Measurements from ENCODE around the gene LRRC42. TPM values are rescaled to one million over a fixed set of nuclear protein-coding genes. Genes with fewer than 3 reads are reported as not detected.
"Not testable (repeated sequence)": the region's sequence is repeated elsewhere in the genome, so short reads cannot be mapped to it uniquely, and the experiment has no call there.

The LRRC42 gene
- total RNA-seq, 1 donor from 2014 or later: 26.9 TPM

DNA sequence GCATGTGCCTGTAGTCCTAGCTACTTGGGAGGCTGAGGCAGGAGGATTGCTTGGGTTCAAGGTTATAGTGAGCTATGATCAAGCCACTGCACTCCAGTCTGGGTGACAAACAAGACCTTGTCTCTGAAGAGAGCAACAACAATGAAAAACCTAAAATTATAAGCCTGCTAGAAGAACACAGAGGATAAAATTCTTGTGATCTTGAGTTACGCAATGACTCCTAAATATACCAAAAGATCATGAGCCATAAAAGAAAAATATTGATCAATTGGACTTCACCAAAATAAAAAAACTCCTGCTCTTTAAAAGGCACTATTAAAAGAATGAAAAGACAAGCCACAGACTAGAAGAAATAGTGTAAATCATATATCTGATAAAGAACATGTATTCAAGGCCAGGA lies 49.5 kb downstream of the LRRC42 start:
- intact Hi-C loops (cut with DNase I): no loop called here
- no peak for ATAC-seq
- DNase-seq (ENCODE audit: low spot score): no peak

DNA sequence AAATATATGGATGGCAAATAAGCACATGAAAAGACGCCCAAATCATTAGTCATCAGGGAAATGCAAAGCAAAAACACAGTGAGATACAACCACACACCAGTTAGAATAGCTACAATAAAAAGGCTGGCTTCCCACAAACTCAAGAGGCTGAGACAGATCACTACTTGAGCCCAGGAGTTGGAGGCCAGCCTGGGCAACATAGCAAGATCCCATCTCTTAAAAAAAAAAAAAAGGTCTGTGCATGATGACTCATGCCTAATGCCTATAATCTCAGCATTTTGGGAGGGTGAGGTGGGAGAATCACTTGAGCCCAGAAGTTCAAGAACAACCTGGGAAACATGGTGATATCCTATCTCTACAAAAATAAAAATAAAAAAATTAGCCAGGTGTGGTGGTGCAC lies 52.1 kb downstream of the LRRC42 start:
- DNase-seq (ENCODE audit: low spot score) (no peak), ATAC-seq (no peak)
- intact Hi-C loops (cut with DNase I): no loop called here

DNA sequence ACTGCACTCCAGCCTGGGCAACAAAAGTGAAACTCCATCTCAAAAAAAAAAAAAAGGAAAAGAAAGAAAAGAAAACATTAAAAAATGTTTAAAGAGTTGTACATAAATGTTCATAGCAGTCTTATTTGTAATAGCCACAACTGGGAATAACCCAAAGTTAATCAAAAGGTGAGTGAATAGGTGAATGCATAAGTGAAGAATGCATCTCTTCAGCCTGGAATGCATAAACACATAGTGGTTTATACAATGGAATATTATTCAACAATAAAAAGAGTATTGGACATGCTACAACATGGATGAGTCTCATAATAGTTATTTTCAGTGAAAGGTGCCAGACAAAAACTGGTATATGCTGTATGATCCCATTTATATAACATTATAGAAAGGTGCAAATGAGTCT lies 53.8 kb downstream of the LRRC42 start:
- no peak for ATAC-seq
- no peak for DNase-seq (ENCODE audit: low spot score)
- intact Hi-C loops (cut with DNase I): no loop called here

DNA sequence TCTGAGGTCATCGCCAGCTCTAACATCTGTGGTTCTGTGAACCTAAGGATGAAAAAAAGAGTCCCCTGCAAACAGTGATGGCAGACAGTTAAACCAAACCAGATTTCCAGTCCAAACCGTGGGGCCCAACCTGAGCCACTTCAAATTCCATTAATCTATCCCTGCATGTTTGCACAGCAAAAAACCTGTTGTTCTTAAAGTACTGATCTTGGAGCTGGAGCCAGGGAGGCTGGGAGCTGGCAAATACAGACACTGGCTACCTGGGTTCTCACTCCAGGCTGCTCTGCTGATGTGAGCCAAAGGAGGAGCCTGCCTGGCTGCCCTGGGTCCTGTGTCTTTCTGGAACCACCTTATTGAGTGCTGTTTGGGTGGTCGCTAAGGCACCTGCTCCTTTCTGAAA lies 55.4 kb downstream of the LRRC42 start:
- DNase-seq (ENCODE audit: low spot score): no peak
- intact Hi-C loops (cut with DNase I): no loop called here
- ATAC-seq: no peak

DNA sequence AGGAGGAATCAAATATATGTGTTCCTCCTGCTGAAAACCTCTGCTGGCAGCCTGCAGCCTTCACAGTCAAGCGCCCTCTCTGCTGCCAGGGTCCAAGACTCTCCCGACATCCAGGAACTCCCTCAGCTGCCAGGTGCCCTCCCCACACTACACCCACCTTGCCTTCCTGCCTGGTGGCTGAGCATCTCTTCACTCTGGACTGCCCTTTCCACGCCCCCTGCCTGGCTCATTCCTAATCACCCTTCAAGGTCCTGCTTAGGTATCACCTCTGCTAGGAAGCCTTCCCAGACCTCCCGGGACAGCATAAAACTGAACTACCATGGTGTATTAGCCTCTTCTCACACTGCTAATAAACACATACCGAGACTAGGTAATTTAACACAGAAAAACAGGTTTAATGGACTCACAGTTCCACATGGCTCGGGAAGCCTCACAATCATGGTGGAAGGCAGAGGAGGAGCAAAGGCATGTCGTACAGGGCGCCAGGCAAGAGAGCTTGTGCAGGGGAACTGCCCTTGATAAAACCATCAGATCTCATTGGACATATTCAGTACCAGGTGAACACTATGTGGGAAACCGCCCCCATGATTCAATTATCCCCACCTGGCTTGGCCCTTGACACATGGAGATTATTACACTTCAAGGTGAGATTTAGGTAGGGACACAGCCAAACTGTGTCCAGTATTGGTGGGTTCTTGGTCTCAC lies 56.5 kb downstream of the LRRC42 start:
- intact Hi-C loops (cut with DNase I): no loop called here
- DNase-seq (ENCODE audit: low spot score) (no peak), ATAC-seq (no peak)

DNA sequence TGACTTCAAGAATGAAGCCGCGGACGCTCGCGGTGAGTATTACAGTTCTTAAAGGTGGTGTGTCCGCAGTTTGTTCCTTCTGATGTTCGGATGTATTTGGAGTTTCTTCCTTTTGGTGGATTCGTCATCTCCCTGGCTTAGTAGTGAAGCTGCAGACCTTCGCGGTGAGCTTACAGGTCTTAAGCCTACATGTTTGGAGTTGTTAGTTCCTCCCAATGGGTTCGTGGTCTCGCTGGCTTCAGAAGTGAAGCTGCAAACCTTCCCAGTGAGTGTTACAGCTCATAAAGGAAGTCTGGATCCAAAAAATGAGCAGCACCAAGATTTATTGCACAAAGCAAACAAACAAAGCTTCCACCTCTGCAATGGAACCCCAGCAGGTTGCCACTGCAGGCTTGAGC lies 57.1 kb downstream of the LRRC42 start:
- ATAC-seq (no peak), DNase-seq (ENCODE audit: low spot score) (no peak)
- intact Hi-C loops (cut with DNase I): no loop called here

DNA sequence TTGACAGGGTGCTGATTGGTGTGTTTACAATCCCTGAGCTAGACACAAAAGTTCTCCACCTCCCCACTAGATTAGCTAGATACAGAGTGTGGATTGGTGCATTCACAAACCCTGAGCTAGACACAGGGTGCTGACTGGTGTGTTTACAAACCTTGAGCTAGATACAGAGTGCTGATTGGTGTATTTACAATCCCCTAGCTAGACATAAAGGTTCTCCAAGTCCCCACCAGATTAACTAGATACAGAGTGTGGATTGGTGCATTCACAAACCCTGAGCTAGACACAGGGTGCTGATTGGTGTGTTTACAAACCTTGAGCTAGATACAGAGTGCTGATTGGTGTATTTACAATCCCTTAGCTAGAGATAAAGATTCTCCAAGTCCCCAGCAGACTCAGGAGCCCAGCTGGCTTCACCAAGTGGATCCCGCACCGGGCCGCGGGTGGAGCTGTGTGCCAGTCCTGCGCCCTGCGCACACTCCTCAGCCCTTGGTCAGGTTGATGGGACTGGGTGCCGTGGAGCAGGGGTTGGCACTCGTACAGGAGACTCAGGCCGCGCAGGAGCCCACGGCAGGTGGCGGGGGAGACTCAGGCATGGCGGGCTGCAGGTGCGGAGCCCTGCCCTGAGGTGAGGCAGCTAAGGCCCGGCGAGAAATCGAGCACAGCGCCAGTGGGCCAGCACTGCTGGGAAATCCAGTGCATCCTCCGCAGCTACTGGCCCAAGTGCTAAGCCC lies 57.8 kb downstream of the LRRC42 start:
- ATAC-seq; intact Hi-C loops (cut with DNase I); DNase-seq (ENCODE audit: low spot score): not testable (repeated sequence)

DNA sequence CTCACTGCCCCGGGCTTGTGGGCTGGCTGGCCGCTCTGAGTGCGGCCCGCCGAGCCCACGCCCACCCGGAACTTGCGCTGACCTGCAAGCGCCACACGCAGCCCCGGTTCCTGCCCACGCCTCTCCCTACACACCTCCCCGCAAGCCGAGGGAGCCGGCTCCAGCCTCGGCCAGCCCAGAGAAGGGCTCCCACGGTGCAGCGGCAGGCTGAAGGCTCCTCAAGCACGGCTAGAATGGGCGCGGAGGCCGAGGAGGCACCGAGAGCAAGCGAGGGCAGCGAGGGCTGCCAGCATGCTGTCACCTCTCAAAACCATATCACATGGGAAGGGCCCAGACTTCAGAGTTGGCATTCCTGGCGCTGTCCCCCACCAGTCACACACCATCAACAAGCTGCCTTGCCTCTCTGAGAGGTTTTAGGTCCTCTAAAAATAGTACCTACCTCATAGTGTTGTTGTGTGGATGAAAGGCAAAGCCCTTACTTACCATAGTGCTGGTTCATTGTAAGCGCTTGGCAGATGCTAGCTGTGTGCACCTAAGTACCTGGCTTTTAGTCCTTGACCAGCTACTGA lies 58.4 kb downstream of the LRRC42 start:
- no peak for ATAC-seq
- DNase-seq (ENCODE audit: low spot score): no peak

DNA sequence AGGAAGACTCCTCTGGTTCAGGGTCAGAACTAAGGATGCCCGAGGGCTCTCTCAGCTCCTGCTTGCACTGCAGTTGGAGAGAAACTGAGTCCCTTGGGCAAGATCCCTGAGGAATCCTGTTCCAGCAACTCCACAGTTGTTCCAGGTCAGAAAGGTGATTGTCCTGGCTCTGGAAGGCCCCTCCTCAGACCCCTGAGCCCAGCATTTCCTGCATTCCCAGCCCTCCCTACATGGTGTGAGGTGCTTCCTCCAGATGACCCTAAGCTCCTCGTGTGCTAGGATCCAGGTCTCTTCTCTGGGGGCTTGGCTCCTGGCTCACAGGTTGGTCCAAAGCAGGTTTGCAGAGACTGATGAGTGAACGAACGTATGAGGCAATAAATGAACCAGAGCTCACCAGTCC lies 60.4 kb downstream of the LRRC42 start:
- DNase-seq (ENCODE audit: low spot score): no peak
- no peak for ATAC-seq
- intact Hi-C loops (cut with DNase I): no loop called here

More for the DNA sequence above, 58.4 kb downstream of the LRRC42 start:
- intact Hi-C loops (cut with DNase I): no loop called here

DNA sequence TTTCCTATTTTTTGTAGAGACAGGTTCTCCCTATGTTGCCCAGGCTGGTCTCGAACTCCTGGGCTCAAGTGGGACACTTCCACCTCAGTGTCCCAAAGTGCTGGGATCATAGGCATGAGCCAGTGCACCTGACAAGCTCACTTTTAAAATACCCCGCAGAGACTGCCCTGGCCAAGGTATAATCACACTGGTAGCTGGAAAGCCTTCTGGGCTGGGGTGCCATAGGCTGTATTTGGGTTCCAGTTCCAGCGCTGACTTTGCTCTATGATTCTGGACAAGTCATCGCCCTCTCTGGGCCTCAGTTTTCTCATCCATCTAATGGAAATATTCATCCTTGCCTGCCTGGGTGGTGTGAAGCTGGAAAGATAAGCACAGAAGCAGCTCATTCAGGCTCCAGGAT lies 61.5 kb downstream of the LRRC42 start:
- ATAC-seq: no peak
- no peak for DNase-seq (ENCODE audit: low spot score)
- intact Hi-C loops (cut with DNase I): no loop called here

DNA sequence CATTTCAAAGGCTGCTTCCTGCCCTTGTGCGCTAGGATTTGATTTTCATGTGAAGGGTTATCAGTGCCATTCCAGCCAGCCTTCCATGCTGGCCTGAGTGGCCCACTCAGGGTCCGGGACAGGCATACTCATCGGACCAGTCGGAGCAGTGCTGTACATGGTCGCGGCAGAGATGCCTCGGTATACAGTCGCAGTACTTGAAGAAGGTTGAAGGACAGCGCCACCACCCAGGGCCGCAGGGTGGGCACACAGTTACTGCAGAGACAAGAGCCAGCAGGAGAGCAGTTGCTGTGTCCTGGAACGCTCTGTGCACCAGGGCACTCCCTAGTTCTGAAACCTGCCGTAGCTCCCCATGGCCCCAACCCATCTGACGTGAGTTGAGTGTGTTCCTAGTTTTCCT lies 62.7 kb downstream of the LRRC42 start:
- DNase-seq (ENCODE audit: low spot score) (no peak), ATAC-seq (no peak)
- intact Hi-C loops (cut with DNase I): no loop called here

DNA sequence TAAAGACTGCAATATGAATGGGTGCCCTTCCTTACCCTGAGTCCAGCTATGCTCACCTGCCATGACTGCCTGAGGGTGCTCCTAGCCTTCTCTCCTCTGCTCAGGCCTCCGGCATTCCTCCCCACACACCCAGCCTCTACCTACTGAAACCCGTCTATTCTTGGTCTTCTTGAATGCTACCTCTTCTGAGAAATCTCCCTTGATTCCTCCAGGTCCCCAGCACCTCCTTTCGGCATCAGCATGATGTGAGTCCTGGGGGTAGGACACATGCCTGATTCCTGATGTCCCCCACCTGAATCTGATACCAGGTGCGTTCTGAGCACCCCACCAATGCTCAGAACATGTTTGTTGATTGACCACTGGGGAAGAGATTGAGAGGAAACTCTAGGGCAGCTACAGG lies 63.3 kb downstream of the LRRC42 start:
- intact Hi-C loops (cut with DNase I): no loop called here
- no peak for DNase-seq (ENCODE audit: low spot score)
- ATAC-seq: no peak

DNA sequence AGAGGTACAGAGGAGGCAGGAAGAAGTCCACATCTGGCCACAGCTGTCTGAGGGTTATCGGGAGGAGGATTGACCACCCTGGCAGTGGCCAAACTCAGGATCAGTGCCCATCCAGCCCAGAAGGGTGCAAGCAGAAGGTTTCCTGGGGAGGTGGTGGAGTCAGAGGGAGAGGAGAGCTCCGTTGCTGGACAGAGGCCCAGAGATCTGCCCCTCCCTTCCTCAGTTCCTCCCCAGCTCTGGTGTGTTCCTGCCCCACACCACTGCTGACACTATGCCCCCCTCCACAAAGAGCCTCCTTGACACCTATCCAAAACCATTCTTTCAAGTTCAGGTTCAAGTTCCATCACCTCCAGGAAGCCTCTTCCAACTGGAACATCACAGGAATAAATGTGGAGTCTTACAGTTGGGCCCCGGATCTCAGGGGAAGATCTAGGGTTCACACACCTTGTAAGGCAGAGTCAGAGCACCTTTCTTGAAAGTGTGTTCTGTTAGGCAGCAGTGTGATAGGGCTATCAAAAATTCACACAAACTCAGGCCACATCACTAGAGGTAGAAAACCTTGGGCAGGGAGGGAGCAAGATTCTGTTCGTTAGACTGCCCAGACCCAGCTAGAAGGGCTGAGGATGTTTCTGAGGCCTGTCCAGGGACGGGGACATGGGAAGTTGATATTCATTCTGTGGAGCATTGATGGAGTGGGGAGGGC lies 64.4 kb downstream of the LRRC42 start:
- no peak for DNase-seq (ENCODE audit: low spot score)
- no peak for ATAC-seq
- intact Hi-C loops (cut with DNase I): no loop called here

DNA sequence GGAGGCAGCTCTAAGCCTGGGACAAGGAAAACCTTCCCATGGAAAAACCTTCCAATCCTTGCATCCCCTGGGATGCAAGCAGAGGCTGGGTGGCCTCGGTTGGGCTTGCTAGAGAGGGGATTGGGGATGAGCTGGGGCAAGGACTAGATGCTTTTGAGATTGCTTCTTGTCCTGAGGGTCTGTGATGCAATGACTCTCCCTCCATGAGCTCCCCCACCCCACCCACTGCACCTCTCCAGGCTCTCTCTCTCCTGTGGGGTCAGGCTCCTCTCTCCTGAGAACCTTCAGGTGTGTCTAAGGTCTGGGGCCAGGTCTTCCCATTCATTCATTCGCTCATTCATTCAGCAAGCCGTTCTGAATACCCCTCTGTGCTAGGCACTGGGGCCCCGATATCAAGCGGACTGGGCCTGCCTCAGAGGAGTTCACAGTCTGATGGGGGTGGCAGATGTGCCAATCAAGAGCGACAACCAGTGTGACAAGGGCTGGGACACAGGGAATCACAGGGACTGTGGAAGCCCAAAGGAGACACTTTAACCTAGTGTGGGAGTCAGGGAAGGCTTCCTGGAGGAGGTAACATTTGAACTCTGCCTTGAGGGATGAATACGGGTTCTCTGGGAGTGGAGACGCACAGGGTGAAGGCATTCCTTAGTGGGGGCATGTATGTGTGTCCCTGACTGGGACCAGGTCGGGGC lies 65.3 kb downstream of the LRRC42 start:
- ATAC-seq (no peak), DNase-seq (ENCODE audit: low spot score) (no peak)

DNA sequence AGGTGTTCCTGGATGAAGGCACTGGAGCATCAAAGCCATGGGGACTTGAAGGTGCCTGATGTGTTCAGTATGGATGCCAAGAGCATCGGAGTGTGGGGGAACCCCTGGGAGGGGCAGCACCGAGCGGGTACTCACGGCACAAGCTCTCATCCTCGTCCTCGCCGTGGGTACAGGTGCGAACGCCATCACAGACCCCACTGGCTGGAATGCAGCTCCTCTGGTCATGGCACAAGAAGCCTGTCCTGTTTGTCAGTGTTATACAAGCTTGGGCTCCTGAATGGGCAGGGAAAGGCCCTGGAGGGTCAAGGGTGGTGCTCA lies 65.8 kb downstream of the LRRC42 start:
- ATAC-seq (no peak), DNase-seq (ENCODE audit: low spot score) (no peak)
- intact Hi-C loops (cut with DNase I): no loop called here

More for the DNA sequence above, 65.3 kb downstream of the LRRC42 start:
- intact Hi-C loops (cut with DNase I): no loop called here

DNA sequence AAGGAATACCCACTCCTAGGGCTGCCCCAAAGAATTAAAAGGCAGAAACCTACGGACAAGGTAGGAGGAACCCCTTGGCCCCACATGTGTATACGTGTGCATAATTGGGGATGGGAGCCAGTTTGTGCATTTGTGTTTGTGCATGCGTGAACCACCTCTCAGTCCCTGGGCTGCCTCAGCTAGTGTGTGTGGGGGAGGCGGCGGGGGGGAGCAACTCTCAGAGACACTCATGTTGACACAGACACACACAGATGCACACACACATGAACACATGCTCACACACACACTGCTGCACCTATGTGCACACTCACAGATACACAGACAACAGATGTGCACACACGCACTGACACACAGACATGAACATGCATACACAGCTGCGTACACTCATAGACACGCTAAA lies 66.7 kb downstream of the LRRC42 start:
- intact Hi-C loops (cut with DNase I): no loop called here

DNA sequence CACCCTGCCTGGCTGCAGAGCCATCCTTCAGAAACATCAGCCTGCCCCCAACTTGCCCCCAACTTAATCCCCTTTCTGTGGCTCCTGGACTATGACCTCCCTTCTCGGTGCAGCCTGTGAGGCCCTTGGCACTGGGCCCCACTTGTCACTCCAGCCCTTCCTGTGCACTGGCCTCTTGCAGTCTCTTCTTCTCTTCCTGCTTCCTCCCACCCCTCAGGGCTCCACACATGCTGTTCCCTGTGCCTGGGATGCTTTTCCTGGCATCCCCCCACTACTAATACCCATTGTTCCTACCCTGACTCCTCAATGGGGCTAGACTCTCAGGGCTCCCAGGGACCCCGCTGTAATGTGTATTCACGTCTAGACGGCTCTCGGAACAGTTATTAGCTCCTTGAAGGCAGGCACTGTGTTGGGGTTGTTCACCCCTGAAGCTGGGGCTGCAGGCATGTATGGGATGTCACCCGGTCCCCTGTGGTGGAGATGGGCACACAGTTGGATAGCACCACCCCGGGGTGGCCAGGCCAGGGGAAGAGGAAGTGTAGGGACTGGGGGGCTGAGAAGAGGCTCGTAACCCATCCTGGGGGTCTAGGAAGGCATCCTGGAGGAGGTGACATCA lies 67.4 kb downstream of the LRRC42 start:
- no peak for DNase-seq (ENCODE audit: low spot score)
- intact Hi-C loops (cut with DNase I): no loop called here
- no peak for ATAC-seq

More for the DNA sequence above, 66.7 kb downstream of the LRRC42 start:
- DNase-seq (ENCODE audit: low spot score) (no peak), ATAC-seq (no peak)

DNA sequence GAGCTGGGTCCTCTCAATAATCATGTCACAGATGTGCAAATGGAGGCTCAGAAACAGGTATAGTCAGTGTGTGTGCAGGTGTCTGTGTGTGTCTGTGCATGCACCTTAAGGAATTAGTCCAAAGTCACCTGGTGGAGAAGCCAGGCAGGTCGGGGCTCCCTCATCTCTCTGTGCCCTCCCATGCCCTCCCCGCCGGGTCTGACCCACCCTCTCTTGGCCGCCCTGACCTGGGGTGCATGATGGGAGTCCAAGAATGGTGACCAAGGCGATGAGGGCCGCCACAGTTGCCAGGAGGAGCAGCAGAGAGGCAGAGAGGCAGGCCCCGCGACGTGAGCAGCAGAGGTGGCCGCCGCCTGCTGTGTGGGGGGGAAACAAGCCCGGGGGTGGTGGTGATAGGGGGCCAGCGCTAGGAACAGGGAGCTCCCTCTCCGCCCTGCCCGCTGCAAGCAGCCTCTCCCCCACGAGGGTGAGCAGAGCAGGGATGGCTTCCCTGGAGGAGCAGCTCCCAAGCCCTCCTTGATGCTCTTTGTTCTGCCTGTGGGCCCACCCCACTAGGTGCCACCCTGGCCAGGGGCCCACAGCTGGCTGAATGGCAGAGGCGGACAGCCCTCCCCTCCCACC lies 68.0 kb downstream of the LRRC42 start:
- ATAC-seq (no peak), DNase-seq (ENCODE audit: low spot score) (no peak)
- intact Hi-C loops (cut with DNase I): no loop called here

All from sciatic nerve (tissue), 2 donors.